B cell (primary cell): ENCODE data around the gene SELENOH. TPM values are rescaled to one million over a fixed set of nuclear protein-coding genes. Genes with fewer than 3 reads are reported as not detected.
"Not testable (repeated sequence)": the region's sequence is repeated elsewhere in the genome, so short reads cannot be mapped to it uniquely, and the experiment has no call there.

Source experiments
- ATAC-seq: fragments of 200-7000 bp; cut with Tn5 transposase; one replicate; pipeline ENCODE4 v1.10.0; 2021; ENCODE audit warnings: low read depth, mild to moderate bottlenecking, moderate number of reproducible peaks, moderate library complexity
- CTCF ChIA-PET: fragments of 350-600 bp; sonication (Branson Sonifier 250); formaldehyde crosslinking; loops from one replicate; lab custom pipeline; 2021; ENCODE audit warnings: antibody characterized with exemption, inconsistent platforms; lab: Charles Lee
- POLR2A ChIA-PET: fragments of 350-600 bp; sonication (Branson Sonifier 250); formaldehyde crosslinking; loops from one replicate; lab custom pipeline; 2021; ENCODE audit warnings: antibody characterized with exemption; lab: Charles Lee
- DNase-seq: peaks from one replicate; pipeline ENCODE4 v3.0.0; 2013
- H2AFZ ChIP-seq: 2 replicates; pipeline ENCODE4 v1.6.1; 2012; ENCODE audit warnings: mild to moderate bottlenecking, low read depth, low read length; ENCODE audit not compliant: insufficient read depth, poor library complexity, severe bottlenecking
- H3K27ac ChIP-seq, 2 donors: 1 replicate in 1 of 2; 2 replicates in 1 of 2; pipeline ENCODE4 v1.5.1; 2012 to 2013; ENCODE audit warnings: low read length in 2 of 2, mild to moderate bottlenecking in 2 of 2, moderate library complexity in 1 of 2
- H3K27me3 ChIP-seq, 4 experiments: fragments of 200-600 bp in 1 of 4; sonication (generic) in 1 of 4; replicated peaks in 1 of 4; 1 replicate in 2 of 4; 2 replicates in 2 of 4; pipeline versions ENCODE4 v1.6.1 to v1.7.0; 2013 to 2016; ENCODE audit warnings: low read length in 3 of 4, mild to moderate bottlenecking in 2 of 4, mixed read lengths in 1 of 4, moderate library complexity in 1 of 4; ENCODE audit not compliant: insufficient read depth in 4 of 4, control insufficient read depth in 3 of 4; ENCODE audit errors: control extremely low read depth in 1 of 4
- H3K36me3 ChIP-seq, 2 experiments: replicated peaks in 1 of 2; 1 replicate in 1 of 2; 2 replicates in 1 of 2; pipeline versions ENCODE4 v1.6.1 to v1.7.1; 2013; ENCODE audit warnings: low read length in 1 of 2; ENCODE audit not compliant: insufficient read depth in 2 of 2, control insufficient read depth in 1 of 2; ENCODE audit errors: control extremely low read depth in 1 of 2, extremely low read depth in 1 of 2
- H3K4me1 ChIP-seq, 2 donors: fragments of 200-600 bp in 1 of 2; sonication (generic) in 1 of 2; 1 replicate in 1 of 2; 2 replicates in 1 of 2; pipeline versions ENCODE4 v1.5.1 to v1.6.1; 2013 to 2017; ENCODE audit warnings: low read length in 2 of 2; ENCODE audit not compliant: control insufficient read depth in 2 of 2, insufficient read depth in 2 of 2
- H3K4me2 ChIP-seq: replicated peaks from 2 replicates; pipeline ENCODE3; 2012; ENCODE audit warnings: mild to moderate bottlenecking, low read depth, low read length; ENCODE audit not compliant: poor library complexity, severe bottlenecking
- H3K4me3 ChIP-seq, 5 experiments: fragments of 200-600 bp in 1 of 5; sonication (generic) in 1 of 5; 1 replicate in 3 of 5; 2 replicates in 2 of 5; pipeline versions ENCODE4 v1.5.1 to v1.7.0; 2011 to 2016; ENCODE audit warnings: low read length in 4 of 5, mild to moderate bottlenecking in 4 of 5, low read depth in 2 of 5, control low read depth in 1 of 5, moderate library complexity in 1 of 5; ENCODE audit not compliant: insufficient read depth in 1 of 5; ENCODE audit errors: control extremely low read depth in 1 of 5, extremely low read depth in 1 of 5
- H3K79me2 ChIP-seq: fragments of 200-600 bp; sonication (generic); one replicate; pipeline ENCODE4 v1.6.0; 2016; ENCODE audit warnings: low read length; ENCODE audit not compliant: control insufficient read depth, insufficient read depth
- H3K9ac ChIP-seq: fragments of 200-600 bp; sonication (generic); 2 replicates; pipeline ENCODE4 v1.6.1; 2017; ENCODE audit warnings: mild to moderate bottlenecking, low read length, moderate library complexity
- H3K9me3 ChIP-seq, 3 donors: one replicate each; pipeline versions ENCODE4 v1.6.1 to v1.7.1; 2013; ENCODE audit warnings: low read length in 2 of 3; ENCODE audit not compliant: control insufficient read depth in 2 of 3, insufficient read depth in 1 of 3; ENCODE audit errors: control extremely low read depth in 1 of 3
- H4K20me1 ChIP-seq: 2 replicates; pipeline ENCODE4 v1.6.0; 2012; ENCODE audit warnings: mild to moderate bottlenecking, low read length; ENCODE audit not compliant: insufficient read depth, control insufficient read depth, poor library complexity, severe bottlenecking
- H3K27ac Mint-ChIP-seq: one replicate; pipeline ENCODE4 v1.8.0; 2021; ENCODE audit warnings: mixed read lengths
- H3K27me3 Mint-ChIP-seq: one replicate; pipeline ENCODE4 v1.8.0; 2021; ENCODE audit warnings: mixed read lengths
- H3K4me1 Mint-ChIP-seq: one replicate; pipeline ENCODE4 v1.8.0; 2021; ENCODE audit warnings: mixed read lengths
- H3K4me3 Mint-ChIP-seq: one replicate; pipeline ENCODE4 v1.8.0; 2021; ENCODE audit warnings: mixed read lengths
- H3K9me3 Mint-ChIP-seq: one replicate; pipeline ENCODE4 v1.8.0; 2022; ENCODE audit warnings: mixed read lengths; ENCODE audit not compliant: insufficient read depth
- EZH2 ChIP-seq: IDR thresholded peaks from 2 replicates; pipeline ENCODE4 v1.6.1; 2012; ENCODE audit warnings: borderline replicate concordance, low read depth, mild to moderate bottlenecking, moderate library complexity, low read length; ENCODE audit not compliant: insufficient read depth, poor library complexity, severe bottlenecking
- WGBS: methylation state at CpG from one replicate; pipeline ENCODE4 v1.1.5; 2013; ENCODE audit warnings: missing lambda C conversion rate; ENCODE audit not compliant: insufficient coverage; 5-methylcytosine and 5-hydroxymethylcytosine counted together
- intact Hi-C: fragments of 100-400 bp; cut with micrococcal nuclease; formaldehyde crosslinking; loops from one replicate; pipeline ENCODE4 v1.10.0; 2022
- polyA plus RNA-seq: library from polyadenylated mRNA; depleted of rRNA; stranded (reverse); fragments of >200 nt; gene quantifications from 2 replicates; pipeline ENCODE4 v1.2.3, GENCODE V29; 2012
- total RNA-seq, 2 donors: library from RNA; stranded (reverse); fragments of 120-200 nt in 1 of 2; gene quantifications; 1 replicate in 1 of 2; 2 replicates in 1 of 2; pipeline versions ENCODE4 v1.2.3 to v1.2.4, GENCODE V29; 2013 to 2022
- TF ChIP-seq, protein P1 (sequence below): fragments of 200-600 bp; IDR thresholded peaks from one replicate; pipeline ENCODE4 v1.8.0; 2022; ENCODE audit warnings: antibody characterized with exemption, mild to moderate bottlenecking

The SELENOH gene
- total and polyA plus RNA-seq, 2 donors (not counting 1 experiment from before 2014, with no cell fraction given): 147 to 196 TPM

DNA sequence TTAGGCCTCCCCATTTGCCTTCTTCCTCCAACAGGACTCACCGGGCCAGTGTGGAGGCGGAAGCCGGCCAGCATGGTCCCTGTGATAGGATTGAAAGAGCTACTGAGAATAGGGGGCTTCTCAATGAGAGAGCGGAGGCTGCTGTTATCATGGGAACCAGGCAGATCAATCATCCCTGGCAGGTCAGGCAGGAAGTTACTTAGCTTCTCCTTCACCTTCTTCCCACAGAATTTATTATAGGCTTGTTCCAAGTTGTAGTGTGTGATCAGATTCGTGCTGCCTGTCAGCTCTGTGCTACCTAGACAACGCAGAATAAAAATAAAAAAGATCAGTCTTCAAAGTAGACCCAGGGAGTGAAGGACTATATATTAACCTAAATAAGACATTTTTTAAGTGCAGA, 36.4 kb upstream of the SELENOH start:
- DNase-seq: no peak
- no peak for ATAC-seq
- peaks cover 2 to 30% of the 10 kb centered on the region in 2 experiments for H3K36me3 ChIP-seq
- H3K9ac ChIP-seq: no peak overlapping the region
- no peaks in the 10 kb centered on the region for H3K9me3 Mint-ChIP-seq
- H3K27me3 ChIP-seq: no peaks in the 10 kb centered on the region
- no peaks in the 10 kb centered on the region for H4K20me1 ChIP-seq
- no peak overlapping the region for H3K4me3 ChIP-seq
- no peaks in the 10 kb centered on the region for H3K27me3 Mint-ChIP-seq
- H2AFZ ChIP-seq: no peak overlapping the region
- WGBS: no CpG with 5 or more reads among the region's 6 CpGs
- peaks cover 9% of the 10 kb centered on the region for H3K4me1 Mint-ChIP-seq
- TF ChIP-seq EZH2: no peak
- TF ChIP-seq, protein P1, sequence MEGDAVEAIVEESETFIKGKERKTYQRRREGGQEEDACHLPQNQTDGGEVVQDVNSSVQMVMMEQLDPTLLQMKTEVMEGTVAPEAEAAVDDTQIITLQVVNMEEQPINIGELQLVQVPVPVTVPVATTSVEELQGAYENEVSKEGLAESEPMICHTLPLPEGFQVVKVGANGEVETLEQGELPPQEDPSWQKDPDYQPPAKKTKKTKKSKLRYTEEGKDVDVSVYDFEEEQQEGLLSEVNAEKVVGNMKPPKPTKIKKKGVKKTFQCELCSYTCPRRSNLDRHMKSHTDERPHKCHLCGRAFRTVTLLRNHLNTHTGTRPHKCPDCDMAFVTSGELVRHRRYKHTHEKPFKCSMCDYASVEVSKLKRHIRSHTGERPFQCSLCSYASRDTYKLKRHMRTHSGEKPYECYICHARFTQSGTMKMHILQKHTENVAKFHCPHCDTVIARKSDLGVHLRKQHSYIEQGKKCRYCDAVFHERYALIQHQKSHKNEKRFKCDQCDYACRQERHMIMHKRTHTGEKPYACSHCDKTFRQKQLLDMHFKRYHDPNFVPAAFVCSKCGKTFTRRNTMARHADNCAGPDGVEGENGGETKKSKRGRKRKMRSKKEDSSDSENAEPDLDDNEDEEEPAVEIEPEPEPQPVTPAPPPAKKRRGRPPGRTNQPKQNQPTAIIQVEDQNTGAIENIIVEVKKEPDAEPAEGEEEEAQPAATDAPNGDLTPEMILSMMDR: no peak
- H3K27ac ChIP-seq: no peak overlapping the region
- no peak overlapping the region for H3K4me2 ChIP-seq
- POLR2A ChIA-PET: no interaction called here
- no peaks in the 10 kb centered on the region for H3K9me3 ChIP-seq
- no peak overlapping the region for H3K4me3 Mint-ChIP-seq
- H3K4me1 ChIP-seq: no peaks in the 10 kb centered on the region
- intact Hi-C loops: no loop called here
- peaks cover 32% of the 10 kb centered on the region for H3K79me2 ChIP-seq
- no peak overlapping the region for H3K27ac Mint-ChIP-seq
- CTCF ChIA-PET: interaction anchor here (1.2 kb wide), 1 partner anchor 95 kb away, joined by 4 read pairs; no protein-coding TSS in a partner anchor

GRCh38 chr11:57705432-57705831, 35.9 kb upstream of the SELENOH start:
- DNase-seq, H2AFZ ChIP-seq, H3K4me2 ChIP-seq, H3K4me3 ChIP-seq, intact Hi-C loops, ATAC-seq, H3K27ac Mint-ChIP-seq, H3K9me3 ChIP-seq, H3K27me3 ChIP-seq, H3K4me3 Mint-ChIP-seq, H4K20me1 ChIP-seq, H3K27me3 Mint-ChIP-seq, H3K9ac ChIP-seq, H3K4me1 ChIP-seq, POLR2A ChIA-PET, H3K9me3 Mint-ChIP-seq, H3K27ac ChIP-seq: not testable (repeated sequence)
- CTCF ChIA-PET: interaction anchor here (1.2 kb wide), 1 partner anchor 95 kb away, joined by 4 read pairs; no protein-coding TSS in a partner anchor
- Histone ChIP-seq H3K79me2 (peaks cover 37% of the 10 kb centered on the region), H3K36me3 (peaks cover 2 to 27% of the 10 kb centered on the region in 2 experiments)
- peaks cover 11% of the 10 kb centered on the region for H3K4me1 Mint-ChIP-seq
- 100% methylated on average over 3 of the region's 8 CpGs for WGBS
